Measurements from ENCODE around the gene CFAP70. TPM values are rescaled to one million over a fixed set of nuclear protein-coding genes. Genes with fewer than 3 reads are reported as not detected.
A peak's percentile ranks its signal among the peaks of the same experiment; 100 is the strongest.

CFAP70 gene
- total RNA-seq (2021) (0.31 to 0.73 TPM (median 0.39 TPM) in 3 replicates), Bru-seq, nascent RNA (percentile 24 among the genes with signal in this experiment)
- long read RNA-seq, experiment 1 = 0 reads
- long read RNA-seq, experiment 2, partial matches to known transcripts = 0 of 2 reads
- long read RNA-seq, experiment 2, other reads (novel, unspliced or antisense) = 2 of 2 reads
- long read RNA-seq, experiment 3, partial matches to known transcripts = 0 of 1 reads
- long read RNA-seq, experiment 3, other reads (novel, unspliced or antisense) = 1 of 1 reads

- H3K9me3 Mint-ChIP-seq = peaks cover 14% of the 10 kb centered on the region
- POLR2A ChIA-PET = interaction anchor here (0.9 to 1.9 kb wide), 3 partner anchors 105 to 111 kb away, joined by 3 to 5 read pairs (median 3); partner anchors contain the start of genes DNAJC9 and MRPS16
- TF ChIP-seq NR1H2 (CRISPR knock-in tag; IDR thresholded peaks at IDR 0.05) = no peak
- TF ChIP-seq ZNF121 (CRISPR knock-in tag; IDR thresholded peaks at IDR 0.05) = peak; percentile 80; the same call in 1 of the 2 replicates
- no peak for TF ChIP-seq TEAD1 (CRISPR knock-in tag; IDR thresholded peaks at IDR 0.05)
- no peak for TF ChIP-seq ZNF423 (CRISPR knock-in tag; IDR thresholded peaks at IDR 0.05)
- TF ChIP-seq MAX (CRISPR knock-in tag; IDR thresholded peaks at IDR 0.05) = no peak
- TF ChIP-seq SMAD4 (CRISPR knock-in tag; IDR thresholded peaks at IDR 0.05) = no peak
- TF ChIP-seq E2F4 (CRISPR knock-in tag; IDR thresholded peaks at IDR 0.05; ENCODE audit: borderline replicate concordance, low read depth) = no peak
- TF ChIP-seq SMAD3 (CRISPR knock-in tag; IDR thresholded peaks at IDR 0.05; ENCODE audit: borderline replicate concordance) = 0 out of 2 replicates have a peak, but pooled peaks have one; percentile 21
- no peak for TF ChIP-seq ZNF232 (CRISPR knock-in tag; IDR thresholded peaks at IDR 0.05)
- no peak for TF ChIP-seq FOXP1 (CRISPR knock-in tag; IDR thresholded peaks at IDR 0.05; ENCODE audit: borderline replicate concordance)
- TF ChIP-seq, protein P1, sequence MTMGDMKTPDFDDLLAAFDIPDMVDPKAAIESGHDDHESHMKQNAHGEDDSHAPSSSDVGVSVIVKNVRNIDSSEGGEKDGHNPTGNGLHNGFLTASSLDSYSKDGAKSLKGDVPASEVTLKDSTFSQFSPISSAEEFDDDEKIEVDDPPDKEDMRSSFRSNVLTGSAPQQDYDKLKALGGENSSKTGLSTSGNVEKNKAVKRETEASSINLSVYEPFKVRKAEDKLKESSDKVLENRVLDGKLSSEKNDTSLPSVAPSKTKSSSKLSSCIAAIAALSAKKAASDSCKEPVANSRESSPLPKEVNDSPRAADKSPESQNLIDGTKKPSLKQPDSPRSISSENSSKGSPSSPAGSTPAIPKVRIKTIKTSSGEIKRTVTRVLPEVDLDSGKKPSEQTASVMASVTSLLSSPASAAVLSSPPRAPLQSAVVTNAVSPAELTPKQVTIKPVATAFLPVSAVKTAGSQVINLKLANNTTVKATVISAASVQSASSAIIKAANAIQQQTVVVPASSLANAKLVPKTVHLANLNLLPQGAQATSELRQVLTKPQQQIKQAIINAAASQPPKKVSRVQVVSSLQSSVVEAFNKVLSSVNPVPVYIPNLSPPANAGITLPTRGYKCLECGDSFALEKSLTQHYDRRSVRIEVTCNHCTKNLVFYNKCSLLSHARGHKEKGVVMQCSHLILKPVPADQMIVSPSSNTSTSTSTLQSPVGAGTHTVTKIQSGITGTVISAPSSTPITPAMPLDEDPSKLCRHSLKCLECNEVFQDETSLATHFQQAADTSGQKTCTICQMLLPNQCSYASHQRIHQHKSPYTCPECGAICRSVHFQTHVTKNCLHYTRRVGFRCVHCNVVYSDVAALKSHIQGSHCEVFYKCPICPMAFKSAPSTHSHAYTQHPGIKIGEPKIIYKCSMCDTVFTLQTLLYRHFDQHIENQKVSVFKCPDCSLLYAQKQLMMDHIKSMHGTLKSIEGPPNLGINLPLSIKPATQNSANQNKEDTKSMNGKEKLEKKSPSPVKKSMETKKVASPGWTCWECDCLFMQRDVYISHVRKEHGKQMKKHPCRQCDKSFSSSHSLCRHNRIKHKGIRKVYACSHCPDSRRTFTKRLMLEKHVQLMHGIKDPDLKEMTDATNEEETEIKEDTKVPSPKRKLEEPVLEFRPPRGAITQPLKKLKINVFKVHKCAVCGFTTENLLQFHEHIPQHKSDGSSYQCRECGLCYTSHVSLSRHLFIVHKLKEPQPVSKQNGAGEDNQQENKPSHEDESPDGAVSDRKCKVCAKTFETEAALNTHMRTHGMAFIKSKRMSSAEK (CRISPR knock-in tag; IDR thresholded peaks at IDR 0.05; ENCODE audit: borderline replicate concordance) = no peak
- TF ChIP-seq PREB (CRISPR knock-in tag; IDR thresholded peaks at IDR 0.05; ENCODE audit: borderline replicate concordance) = no peak
- TF ChIP-seq, protein P2, sequence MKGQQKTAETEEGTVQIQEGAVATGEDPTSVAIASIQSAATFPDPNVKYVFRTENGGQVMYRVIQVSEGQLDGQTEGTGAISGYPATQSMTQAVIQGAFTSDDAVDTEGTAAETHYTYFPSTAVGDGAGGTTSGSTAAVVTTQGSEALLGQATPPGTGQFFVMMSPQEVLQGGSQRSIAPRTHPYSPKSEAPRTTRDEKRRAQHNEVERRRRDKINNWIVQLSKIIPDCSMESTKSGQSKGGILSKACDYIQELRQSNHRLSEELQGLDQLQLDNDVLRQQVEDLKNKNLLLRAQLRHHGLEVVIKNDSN (CRISPR knock-in tag; IDR thresholded peaks at IDR 0.05) = no peak
- peak within 1 kb of the TSS; percentile 34 for H3K27ac Mint-ChIP-seq
- CTCF ChIA-PET = interaction anchor here (1.0 to 1.5 kb wide), 2 partner anchors 95 to 156 kb away, joined by 3 to 6 read pairs; no protein-coding TSS in a partner anchor
- DNase-seq (ENCODE audit: low spot score) (peak; percentile 94), ATAC-seq (peak; percentile 98)
- H3K27me3 Mint-ChIP-seq (ENCODE audit: low read depth) = peaks cover 18% of the 10 kb centered on the region
- peak within 1 kb of the TSS; percentile 95 for H3K4me3 Mint-ChIP-seq
- peaks cover 6% of the 10 kb centered on the region; the same call in 1 of the 2 replicates for H3K4me1 Mint-ChIP-seq
- no peaks in the 10 kb centered on the region for H3K36me3 Mint-ChIP-seq
These were observed at the start of gene CFAP70 for GRCh38 chr10:73358331-73359279. CFAP70 (minus strand) TSS chr10:73358864; CDS start chr10:73354796, 4,068 bp downstream.

DNA sequence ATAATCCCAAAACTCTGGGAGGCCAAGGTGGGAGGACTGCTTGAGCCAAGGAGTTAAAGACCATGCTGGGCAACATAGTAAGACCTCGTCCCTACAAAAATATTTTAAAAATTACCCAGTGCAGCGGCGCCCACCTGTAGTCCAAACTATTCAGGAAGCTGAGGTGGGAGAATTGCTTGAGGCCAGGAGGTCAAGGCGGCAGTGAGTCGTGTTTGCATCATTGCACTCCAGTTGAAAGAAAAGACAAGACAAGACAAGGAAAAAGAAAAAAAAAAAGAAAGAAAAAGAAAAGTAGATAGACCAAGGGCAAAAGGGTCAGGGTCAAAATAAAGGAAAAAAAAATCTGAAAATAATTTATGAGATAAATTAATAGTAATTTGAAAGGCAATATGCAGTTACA is 49.4 kb upstream of the CFAP70 start:
- H3K9me3 Mint-ChIP-seq = no peaks in the 10 kb centered on the region
- ChIA-PET POLR2A (no interaction called here), CTCF (interaction anchor here (2.1 kb wide), 1 partner anchor 10 kb away, joined by 11 read pairs; no protein-coding TSS in a partner anchor)
- ATAC-seq (no peak), DNase-seq (ENCODE audit: low spot score) (no peak)
- no peak overlapping the region for H3K4me3 Mint-ChIP-seq
- no peak overlapping the region; the same call in 1 of the 2 replicates for H3K27ac Mint-ChIP-seq
- no peaks in the 10 kb centered on the region for H3K27me3 Mint-ChIP-seq (ENCODE audit: low read depth)
- H3K36me3 Mint-ChIP-seq = no peaks in the 10 kb centered on the region
- H3K4me1 Mint-ChIP-seq = peaks cover 23% of the 10 kb centered on the region
- TF ChIP-seq ZNF396 (CRISPR knock-in tag; IDR thresholded peaks at IDR 0.05; ENCODE audit: borderline replicate concordance) = no peak
- TF ChIP-seq ZBTB21 (CRISPR knock-in tag; IDR thresholded peaks at IDR 0.05; ENCODE audit: borderline replicate concordance) = no peak
- TF ChIP-seq, protein P3, sequence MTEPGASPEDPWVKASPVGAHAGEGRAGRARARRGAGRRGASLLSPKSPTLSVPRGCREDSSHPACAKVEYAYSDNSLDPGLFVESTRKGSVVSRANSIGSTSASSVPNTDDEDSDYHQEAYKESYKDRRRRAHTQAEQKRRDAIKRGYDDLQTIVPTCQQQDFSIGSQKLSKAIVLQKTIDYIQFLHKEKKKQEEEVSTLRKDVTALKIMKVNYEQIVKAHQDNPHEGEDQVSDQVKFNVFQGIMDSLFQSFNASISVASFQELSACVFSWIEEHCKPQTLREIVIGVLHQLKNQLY (CRISPR knock-in tag; IDR thresholded peaks at IDR 0.05) = no peak
- TF ChIP-seq RELA (CRISPR knock-in tag; IDR thresholded peaks at IDR 0.05; ENCODE audit: borderline replicate concordance) = no peak
- no peak for TF ChIP-seq FOXP1 (CRISPR knock-in tag; IDR thresholded peaks at IDR 0.05; ENCODE audit: borderline replicate concordance)
- no peak for TF ChIP-seq NR3C1 (CRISPR knock-in tag; conservative IDR thresholded peaks at IDR 0.05; ENCODE audit: low read depth)
- TF ChIP-seq TEAD4 (CRISPR knock-in tag; IDR thresholded peaks at IDR 0.05) = no peak
- TF ChIP-seq NFE2L1 (CRISPR knock-in tag; IDR thresholded peaks at IDR 0.05) = no peak
- TF ChIP-seq NFATC4 (CRISPR knock-in tag; IDR thresholded peaks at IDR 0.05) = no peak
- TF ChIP-seq NFYB (CRISPR knock-in tag; conservative IDR thresholded peaks at IDR 0.05; ENCODE audit: low read depth) = no peak
- TF ChIP-seq TEAD1 (CRISPR knock-in tag; IDR thresholded peaks at IDR 0.05) = no peak
- TF ChIP-seq, protein P4, sequence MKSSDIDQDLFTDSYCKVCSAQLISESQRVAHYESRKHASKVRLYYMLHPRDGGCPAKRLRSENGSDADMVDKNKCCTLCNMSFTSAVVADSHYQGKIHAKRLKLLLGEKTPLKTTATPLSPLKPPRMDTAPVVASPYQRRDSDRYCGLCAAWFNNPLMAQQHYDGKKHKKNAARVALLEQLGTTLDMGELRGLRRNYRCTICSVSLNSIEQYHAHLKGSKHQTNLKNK (CRISPR knock-in tag; IDR thresholded peaks at IDR 0.05) = no peak
- TF ChIP-seq NR1H2 (CRISPR knock-in tag; IDR thresholded peaks at IDR 0.05) = no peak
- TF ChIP-seq GRHL2 (CRISPR knock-in tag; IDR thresholded peaks at IDR 0.05; ENCODE audit: insufficient replicate concordance, severe bottlenecking) = no peak

Data from WTC11 (cell line).